Upper lobe of left lung (tissue), 6 donors: ENCODE data around the gene NOL4L. TPM values are rescaled to one million over a fixed set of nuclear protein-coding genes. Genes with fewer than 3 reads are reported as not detected.

Source experiments
- ATAC-seq, 2 donors: fragments of 200-7000 bp; cut with Tn5 transposase; one replicate each; pipeline ENCODE4 v1.9.1; 2022; ENCODE audit warnings: mild to moderate bottlenecking in 2 of 2, moderate library complexity in 2 of 2; ENCODE audit not compliant: low FRiP score in 2 of 2
- DNase-seq, 2 donors: peaks; one replicate each; pipeline ENCODE4 v3.0.0-alpha.2; 2019 to 2020
- H3K27ac ChIP-seq, 4 donors: fragments of 200-600 bp; sonication (generic); one replicate each; pipeline ENCODE4 v1.5.1; 2016 to 2019
- H3K27me3 ChIP-seq, 4 donors: fragments of 200-600 bp; sonication (generic); one replicate each; pipeline ENCODE4 v1.5.1; 2017 to 2019
- H3K36me3 ChIP-seq, 4 donors: fragments of 200-600 bp; sonication (generic); one replicate each; pipeline ENCODE4 v1.5.1; 2016 to 2019
- H3K4me1 ChIP-seq, 4 donors: fragments of 200-600 bp; sonication (generic); one replicate each; pipeline ENCODE4 v1.5.1; 2018 to 2019
- H3K4me3 ChIP-seq, 4 donors: fragments of 200-600 bp; sonication (generic); one replicate each; pipeline ENCODE4 v1.5.1; 2017 to 2019; ENCODE audit warnings: mild to moderate bottlenecking in 2 of 4, moderate library complexity in 1 of 4
- H3K9me3 ChIP-seq, 4 donors: fragments of 200-600 bp; sonication (generic); one replicate each; pipeline ENCODE4 v1.5.1; 2018 to 2019
- EP300 ChIP-seq, 4 donors: sonication (generic); formaldehyde crosslinking; IDR thresholded peaks; one replicate each; pipeline ENCODE4 v1.5.1; 2017; ENCODE audit warnings: antibody characterized with exemption in 4 of 4, control low read depth in 2 of 4
- POLR2A ChIP-seq, 4 donors: fragments of 450-650 bp; IDR thresholded peaks; one replicate each; pipeline ENCODE4 v1.5.1; 2016 to 2017; ENCODE audit warnings: antibody characterized with exemption in 4 of 4, mild to moderate bottlenecking in 2 of 4
- POLR2AphosphoS5 ChIP-seq, 2 donors: sonication (generic); formaldehyde crosslinking; IDR thresholded peaks; one replicate each; pipeline ENCODE4 v1.5.1; 2017; ENCODE audit warnings: antibody characterized with exemption in 2 of 2
- WGBS, 2 donors: methylation state at CpG; one replicate each; pipeline ENCODE4 v1.1.5; 2017 to 2018; 5-methylcytosine and 5-hydroxymethylcytosine counted together
- total RNA-seq, 6 donors: library from RNA; depleted of rRNA in 4 of 6; stranded (reverse); fragments of >200 nt in 4 of 6; gene quantifications; one replicate each; pipeline versions ENCODE4 v1.1.0 to v1.2.1, GENCODE V29; 2016 to 2021
- TF ChIP-seq, protein P1 (sequence below), 6 experiments: fragments of 450-650 bp in 4 of 6; fragments of 200-600 bp in 2 of 6; sonication (generic) in 2 of 6; IDR thresholded peaks; one replicate each; pipeline ENCODE4 v1.5.1; 2016 to 2019; ENCODE audit warnings: antibody characterized with exemption in 6 of 6
- donor health status: DM: no; HTN: no; CAD: no; lungs with moderate emphysema.
- donor health status: DM: no; HTN: yes; CAD: no; lungs with severe emphysema.

Gene NOL4L
- total RNA-seq, 6 donors from 2014 or later = 13.4 to 40.2 (median 19.0) TPM

DNA sequence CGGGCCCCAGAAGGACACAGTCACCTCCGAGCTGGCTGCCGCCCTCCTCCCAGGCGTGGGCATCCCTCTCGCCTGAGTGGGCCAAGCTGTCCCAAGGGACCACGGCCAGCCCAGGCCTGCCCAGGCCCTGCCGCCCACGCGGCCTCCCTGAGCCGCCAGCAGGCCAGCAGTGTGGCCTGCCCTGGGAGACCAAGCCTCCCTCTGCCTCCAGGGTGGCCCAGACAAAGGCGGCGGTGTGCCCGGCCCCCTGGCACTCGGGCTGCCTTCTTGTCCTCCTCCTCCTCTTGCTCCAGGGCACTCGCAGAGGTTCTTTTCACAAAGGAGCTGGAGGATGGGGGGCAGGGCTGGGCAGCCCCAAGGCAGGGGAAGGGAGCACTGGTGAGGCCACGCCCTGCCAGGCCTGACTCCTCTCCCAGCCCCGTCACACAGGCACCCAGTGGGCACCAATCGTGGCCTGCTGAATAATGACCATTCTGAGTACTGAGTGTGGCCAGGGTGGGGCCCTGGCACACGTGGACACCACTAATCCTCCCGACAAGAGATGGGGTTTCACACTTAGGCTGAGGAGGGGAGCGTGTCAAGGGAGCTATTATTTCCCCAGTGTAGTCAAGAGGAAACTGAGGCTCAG, 25.3 kb downstream of the NOL4L start:
- no peaks in the 10 kb centered on the region for H3K9me3 ChIP-seq
- H3K36me3 ChIP-seq = no peaks in the 10 kb centered on the region
- ATAC-seq = peak in 1 of 2 donors; percentile 10
- no peak for DNase-seq
- WGBS, 2 donors = 85 to 90% methylated on average over 2 to 16 of the region's 21 CpGs
- H3K4me3 ChIP-seq = no peak overlapping the region
- no peak overlapping the region for H3K27ac ChIP-seq
- TF ChIP-seq POLR2AphosphoS5 (IDR thresholded peaks at IDR 0.05) (no peak), POLR2A (IDR thresholded peaks at IDR 0.05) (no peak), EP300 (IDR thresholded peaks at IDR 0.05) (no peak)
- TF ChIP-seq, protein P1, sequence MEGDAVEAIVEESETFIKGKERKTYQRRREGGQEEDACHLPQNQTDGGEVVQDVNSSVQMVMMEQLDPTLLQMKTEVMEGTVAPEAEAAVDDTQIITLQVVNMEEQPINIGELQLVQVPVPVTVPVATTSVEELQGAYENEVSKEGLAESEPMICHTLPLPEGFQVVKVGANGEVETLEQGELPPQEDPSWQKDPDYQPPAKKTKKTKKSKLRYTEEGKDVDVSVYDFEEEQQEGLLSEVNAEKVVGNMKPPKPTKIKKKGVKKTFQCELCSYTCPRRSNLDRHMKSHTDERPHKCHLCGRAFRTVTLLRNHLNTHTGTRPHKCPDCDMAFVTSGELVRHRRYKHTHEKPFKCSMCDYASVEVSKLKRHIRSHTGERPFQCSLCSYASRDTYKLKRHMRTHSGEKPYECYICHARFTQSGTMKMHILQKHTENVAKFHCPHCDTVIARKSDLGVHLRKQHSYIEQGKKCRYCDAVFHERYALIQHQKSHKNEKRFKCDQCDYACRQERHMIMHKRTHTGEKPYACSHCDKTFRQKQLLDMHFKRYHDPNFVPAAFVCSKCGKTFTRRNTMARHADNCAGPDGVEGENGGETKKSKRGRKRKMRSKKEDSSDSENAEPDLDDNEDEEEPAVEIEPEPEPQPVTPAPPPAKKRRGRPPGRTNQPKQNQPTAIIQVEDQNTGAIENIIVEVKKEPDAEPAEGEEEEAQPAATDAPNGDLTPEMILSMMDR (IDR thresholded peaks at IDR 0.05) = no peak
- H3K27me3 ChIP-seq = no peaks in the 10 kb centered on the region
- H3K4me1 ChIP-seq = peaks cover 3 to 5% (median 4%) of the 10 kb centered on the region in 4 donors

DNA sequence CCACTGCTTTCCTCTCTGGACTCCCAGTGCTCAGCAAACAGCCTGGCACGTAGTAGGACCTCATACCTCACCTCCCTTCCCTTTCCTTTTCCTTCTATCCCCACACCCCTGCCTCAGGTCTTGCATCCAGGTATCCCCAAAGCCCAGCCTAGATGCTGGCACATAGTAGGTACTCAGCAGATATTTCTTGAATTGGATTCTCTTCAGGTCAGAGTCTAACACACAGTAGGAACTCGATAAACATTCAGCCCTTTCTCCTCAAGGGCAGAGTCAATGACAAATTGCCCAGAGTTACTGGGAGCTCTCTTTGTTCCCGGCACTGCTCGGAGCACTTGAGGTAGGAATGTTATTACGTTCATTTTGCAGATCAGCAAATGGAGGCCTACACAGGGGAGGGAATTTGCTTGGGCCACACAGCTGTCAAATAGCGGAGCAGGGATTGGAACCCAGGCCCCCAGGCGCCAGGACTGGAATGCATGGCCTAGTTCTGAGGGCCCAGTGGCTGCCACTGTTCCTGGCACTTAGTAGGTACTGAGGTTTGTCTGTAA, 25.9 kb downstream of the NOL4L start:
- TF ChIP-seq POLR2A (IDR thresholded peaks at IDR 0.05) (no peak), POLR2AphosphoS5 (IDR thresholded peaks at IDR 0.05) (no peak), EP300 (IDR thresholded peaks at IDR 0.05) (no peak)
- Histone ChIP-seq H3K9me3 (no peaks in the 10 kb centered on the region), H3K36me3 (no peaks in the 10 kb centered on the region), H3K27ac (no peak overlapping the region), H3K4me3 (no peak overlapping the region), H3K27me3 (no peaks in the 10 kb centered on the region), H3K4me1 (no peaks in the 10 kb centered on the region)
- no peak for ATAC-seq
- WGBS, 2 donors = 91 to 93% methylated on average over 5 to 7 of the region's 7 CpGs
- DNase-seq = no peak

DNA sequence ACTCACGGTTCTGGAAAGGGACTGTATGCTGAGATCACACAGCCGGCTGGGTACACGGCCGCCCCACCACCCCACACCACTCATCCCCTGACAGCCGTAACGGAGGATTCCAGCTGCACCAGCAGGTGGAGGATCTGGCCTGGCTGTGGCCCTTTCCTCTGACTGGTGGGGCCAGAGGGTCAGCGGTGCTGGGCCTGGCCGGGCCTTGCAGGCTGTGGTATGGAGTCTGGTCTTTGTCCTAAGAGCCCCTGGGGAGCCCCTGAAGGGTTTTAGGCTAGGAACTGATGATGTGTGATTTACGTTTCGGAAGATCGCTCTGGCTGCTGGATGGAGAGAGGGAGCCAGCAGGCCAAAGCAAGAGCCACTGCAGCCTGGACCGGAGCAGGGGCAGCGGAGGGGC, 26.6 kb downstream of the NOL4L start:
- Histone ChIP-seq H3K9me3 (no peaks in the 10 kb centered on the region), H3K36me3 (no peaks in the 10 kb centered on the region), H3K4me3 (no peak overlapping the region), H3K27ac (no peak overlapping the region), H3K4me1 (no peaks in the 10 kb centered on the region), H3K27me3 (no peaks in the 10 kb centered on the region)
- ATAC-seq = no peak
- 80 to 83% methylated on average over 8 to 13 of the region's 13 CpGs for WGBS, 2 donors
- TF ChIP-seq EP300 (IDR thresholded peaks at IDR 0.05) = no peak
- no peak for TF ChIP-seq POLR2A (IDR thresholded peaks at IDR 0.05)
- TF ChIP-seq POLR2AphosphoS5 (IDR thresholded peaks at IDR 0.05) = no peak
- TF ChIP-seq, protein P1 (IDR thresholded peaks at IDR 0.05) = no peak
- DNase-seq = no peak

DNA sequence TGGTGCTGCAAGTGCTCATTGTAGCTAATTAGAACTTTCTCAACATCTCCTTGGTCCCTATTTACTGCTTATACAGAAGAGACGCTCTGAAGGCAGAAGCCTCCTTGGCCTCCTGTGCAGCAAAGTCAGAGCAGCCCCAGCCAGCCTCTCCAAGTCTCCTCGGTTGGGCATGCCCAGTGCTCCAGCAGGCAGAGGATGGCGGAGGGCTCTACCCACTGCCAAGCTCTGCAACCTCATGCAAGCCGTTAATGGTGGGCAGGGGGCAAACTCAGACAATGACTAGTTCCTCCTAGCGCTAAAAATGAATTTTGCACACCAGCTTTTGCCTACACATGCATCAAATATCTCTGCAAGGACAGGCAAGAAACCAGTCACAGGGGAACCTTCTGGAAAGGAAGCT, 27.8 kb downstream of the NOL4L start:
- H3K4me3 ChIP-seq = no peak overlapping the region
- TF ChIP-seq, protein P1 (IDR thresholded peaks at IDR 0.05) = no peak
- TF ChIP-seq POLR2A (IDR thresholded peaks at IDR 0.05) (no peak), POLR2AphosphoS5 (IDR thresholded peaks at IDR 0.05) (no peak), EP300 (IDR thresholded peaks at IDR 0.05) (no peak)
- H3K4me1 ChIP-seq = no peaks in the 10 kb centered on the region
- no peak for DNase-seq
- H3K9me3 ChIP-seq = no peaks in the 10 kb centered on the region
- no peak overlapping the region for H3K27ac ChIP-seq
- no peaks in the 10 kb centered on the region for H3K27me3 ChIP-seq
- 64 to 66% methylated on average over 5 of the region's 5 CpGs for WGBS, 2 donors
- no peaks in the 10 kb centered on the region for H3K36me3 ChIP-seq
- ATAC-seq = no peak

DNA sequence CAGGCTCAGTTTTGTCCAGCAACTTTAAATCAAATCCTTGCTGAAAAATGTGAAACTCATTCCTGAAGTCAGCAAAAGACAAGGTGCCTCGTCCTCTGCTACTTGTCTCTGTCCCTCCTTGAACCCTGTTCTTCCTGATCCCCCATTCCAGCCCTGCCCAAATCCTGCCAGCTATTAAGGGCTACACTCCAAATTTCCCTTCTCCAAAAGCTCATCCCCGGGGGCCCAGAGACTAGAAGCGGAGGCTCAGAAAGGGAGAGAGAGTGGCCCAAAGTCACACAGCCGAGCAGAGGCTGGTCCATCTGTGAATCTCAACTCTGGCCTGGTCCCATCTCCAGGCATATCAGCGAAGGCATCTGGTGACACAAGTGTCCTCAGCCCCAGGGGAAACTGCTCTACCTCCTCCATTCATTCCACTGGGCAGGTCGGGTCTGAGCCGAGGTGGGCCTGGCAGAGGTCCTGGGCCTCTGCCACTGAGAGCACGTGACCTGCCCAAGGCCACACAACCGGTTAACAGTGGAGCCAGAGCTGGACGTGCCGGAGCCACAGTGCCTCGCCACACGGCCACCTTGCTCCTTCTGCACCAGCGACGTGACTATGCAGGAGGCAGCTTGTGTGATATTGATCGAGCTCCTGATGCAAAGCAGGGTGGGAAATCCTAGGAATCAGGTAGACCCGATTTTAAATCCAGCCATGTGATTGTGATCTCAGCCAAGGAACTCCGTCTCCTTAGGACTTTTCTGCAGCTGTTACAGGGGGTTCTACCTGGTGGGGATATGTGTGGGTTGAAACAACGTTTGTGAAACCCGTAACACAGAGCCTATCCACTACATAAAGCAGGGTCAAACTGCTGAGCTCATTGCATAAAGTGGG, 28.6 kb downstream of the NOL4L start:
- DNase-seq (no peak), ATAC-seq (no peak)
- Histone ChIP-seq H3K36me3 (no peaks in the 10 kb centered on the region), H3K4me1 (no peaks in the 10 kb centered on the region), H3K4me3 (no peak overlapping the region), H3K9me3 (no peaks in the 10 kb centered on the region), H3K27ac (no peak overlapping the region), H3K27me3 (no peaks in the 10 kb centered on the region)
- TF ChIP-seq POLR2AphosphoS5 (IDR thresholded peaks at IDR 0.05) = no peak
- 91 to 92% methylated on average over 18 of the region's 20 CpGs for WGBS, 2 donors
